ENCODE measurements around the gene FOSL2.

Gene FOSL2

GRCh38 chr2:28453396-28453795, 60.7 kb downstream of the FOSL2 start:
- DNase-seq: no peak

GRCh38 chr2:28454016-28454930, 61.6 kb downstream of the FOSL2 start:
- DNase-seq: no peak

DNA sequence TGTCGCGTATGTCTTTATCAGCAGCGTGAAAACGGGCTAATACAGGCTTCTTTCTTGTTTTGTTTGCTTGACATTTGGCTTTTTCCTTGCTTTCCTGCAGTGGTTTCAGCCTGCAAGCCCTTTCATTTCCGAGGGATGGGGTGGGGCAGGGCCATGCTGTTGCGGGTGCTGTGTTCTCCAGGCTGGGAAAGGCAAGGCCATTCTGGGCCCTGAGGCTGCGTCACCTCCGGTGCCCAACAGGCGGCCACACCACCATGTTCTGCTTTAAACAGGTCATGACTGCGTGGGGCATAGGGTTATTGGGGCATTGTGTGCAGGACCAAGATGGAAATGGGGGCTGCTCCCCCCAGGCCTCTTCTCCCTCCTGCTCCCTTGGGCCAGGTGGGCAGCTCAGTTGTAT, 64.6 kb downstream of the FOSL2 start:
- DNase-seq: no peak

GRCh38 chr2:28461056-28461455, 68.4 kb downstream of the FOSL2 start:
- no peak for DNase-seq

- no peak for DNase-seq
Measured at GRCh38 chr2:28462122-28462521, 69.5 kb downstream of the FOSL2 start.

DNA sequence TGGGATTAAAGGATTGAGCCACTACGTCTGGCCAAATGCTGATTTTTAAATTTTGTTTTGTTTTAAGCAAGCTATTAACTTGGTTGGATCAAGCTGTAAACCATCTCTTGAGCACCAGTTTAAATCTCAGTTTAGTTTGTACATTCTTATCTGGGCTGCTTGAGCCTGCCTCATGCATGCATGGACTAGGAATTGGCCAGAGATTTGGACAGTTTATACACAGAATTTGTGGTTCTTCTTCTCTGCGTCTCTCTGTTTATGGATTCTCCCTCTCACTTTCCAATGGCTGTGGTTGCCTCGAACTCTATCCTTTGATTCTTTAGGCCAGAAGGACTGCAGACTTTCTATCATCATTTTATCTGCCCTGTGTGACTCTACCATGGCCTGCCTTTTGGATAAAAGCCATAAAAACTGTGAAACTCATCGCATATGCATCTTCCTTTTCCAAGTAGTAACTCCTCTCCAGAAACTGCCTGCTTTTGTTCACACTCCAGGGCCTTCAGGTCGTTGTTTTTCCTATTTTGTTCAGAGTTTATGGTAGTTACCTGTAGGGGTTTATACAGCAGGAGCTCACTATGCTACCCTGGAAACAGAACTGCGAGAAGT, 70.7 kb downstream of the FOSL2 start:
- DNase-seq: no peak

- peak; percentile 75 for DNase-seq
Measured at GRCh38 chr2:28463893-28464292, 71.2 kb downstream of the FOSL2 start.

DNA sequence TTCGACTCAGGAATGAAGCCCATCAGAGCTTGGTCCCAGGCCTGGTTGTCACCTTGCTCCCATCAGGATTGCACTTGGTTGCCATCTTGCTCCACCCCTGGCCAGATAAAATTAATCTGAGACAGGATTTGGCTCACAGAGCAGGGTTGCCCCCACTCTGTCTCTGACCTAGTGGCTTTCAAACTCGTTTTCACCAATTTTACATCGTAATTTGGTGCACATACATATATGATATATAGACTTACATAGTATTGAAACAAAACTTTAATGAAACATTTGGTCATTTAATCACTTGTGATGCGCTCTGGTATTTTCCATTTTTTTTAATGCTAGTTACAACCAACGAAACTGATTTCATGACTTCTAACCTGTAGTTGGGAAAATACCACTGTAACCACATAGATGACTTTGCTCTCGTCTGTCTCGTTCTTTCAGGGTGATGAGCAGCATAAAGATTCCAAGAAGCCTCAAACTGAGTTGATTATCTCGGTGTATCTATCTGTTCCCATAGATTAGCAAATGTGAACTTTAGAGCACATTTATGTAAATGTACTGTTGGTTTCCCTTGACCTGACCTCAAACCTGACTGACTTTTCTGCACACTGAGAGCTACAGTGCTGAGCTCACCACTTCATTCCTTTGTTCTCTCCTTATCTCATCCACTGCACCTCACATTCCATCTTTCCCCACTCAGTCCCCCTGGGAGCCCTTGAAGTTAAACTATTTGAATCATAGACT, 72.7 kb downstream of the FOSL2 start:
- no peak for DNase-seq

All from inflammatory macrophage treated with lipopolysaccharide for 4 hours (primary cell).